ENCODE results near the gene VAPB.
A peak's percentile ranks its signal among the peaks of the same experiment; 100 is the strongest.

The VAPB gene

GRCh38 chr20:58433759-58434158 is 44.7 kb downstream of the VAPB start:
- DNase-seq (ENCODE audit: low read depth in 1 of 2, low spot score in 1 of 2), result no peak

GRCh38 chr20:58434326-58434725 is 45.3 kb downstream of the VAPB start:
- DNase-seq (ENCODE audit: low read depth in 1 of 2, low spot score in 1 of 2), result no peak

GRCh38 chr20:58435237-58435636 is 46.2 kb downstream of the VAPB start:
- DNase-seq (ENCODE audit: low read depth in 1 of 2, low spot score in 1 of 2), result no peak

GRCh38 chr20:58436868-58437645 is 48.0 kb downstream of the VAPB start:
- no peak for DNase-seq (ENCODE audit: low read depth in 1 of 2, low spot score in 1 of 2)

- DNase-seq (ENCODE audit: low read depth in 1 of 2, low spot score in 1 of 2), result no peak
These were observed 50.2 kb downstream of the VAPB start for GRCh38 chr20:58438970-58439808.

GRCh38 chr20:58440021-58440767 is 51.2 kb downstream of the VAPB start:
- no peak for DNase-seq (ENCODE audit: low read depth in 1 of 2, low spot score in 1 of 2)

- DNase-seq (ENCODE audit: low read depth in 1 of 2, low spot score in 1 of 2), result no peak
These were observed 52.7 kb downstream of the VAPB start for GRCh38 chr20:58441723-58442122.

GRCh38 chr20:58444746-58445255 is 55.8 kb downstream of the VAPB start:
- DNase-seq (ENCODE audit: low read depth in 1 of 2, low spot score in 1 of 2), result no peak

GRCh38 chr20:58446264-58446959 is 57.4 kb downstream of the VAPB start:
- no peak for DNase-seq (ENCODE audit: low read depth in 1 of 2, low spot score in 1 of 2)

- DNase-seq (ENCODE audit: low read depth in 1 of 2, low spot score in 1 of 2), result no peak
These were observed 57.9 kb downstream of the VAPB start for GRCh38 chr20:58446960-58447265.

GRCh38 chr20:58447511-58448391 is 58.7 kb downstream of the VAPB start:
- DNase-seq (ENCODE audit: low read depth in 1 of 2, low spot score in 1 of 2), result peak in 1 of 2 donors; percentile 20

- DNase-seq (ENCODE audit: low read depth in 1 of 2, low spot score in 1 of 2), result no peak
These were observed 59.9 kb downstream of the VAPB start for GRCh38 chr20:58448958-58449357.

GRCh38 chr20:58449681-58450221 is 60.7 kb downstream of the VAPB start:
- DNase-seq (ENCODE audit: low read depth in 1 of 2, low spot score in 1 of 2), result no peak

- DNase-seq (ENCODE audit: low read depth in 1 of 2, low spot score in 1 of 2), result no peak
These were observed 61.2 kb downstream of the VAPB start for GRCh38 chr20:58450254-58450653.

- no peak for DNase-seq (ENCODE audit: low read depth in 1 of 2, low spot score in 1 of 2)
These were observed 63.7 kb downstream of the VAPB start for GRCh38 chr20:58452667-58453255.

GRCh38 chr20:58453391-58453790 is 64.4 kb downstream of the VAPB start:
- no peak for DNase-seq (ENCODE audit: low read depth in 1 of 2, low spot score in 1 of 2)

- no peak for DNase-seq (ENCODE audit: low read depth in 1 of 2, low spot score in 1 of 2)
These were observed 65.4 kb downstream of the VAPB start for GRCh38 chr20:58454460-58454859.

GRCh38 chr20:58457083-58457695 is 68.2 kb downstream of the VAPB start:
- no peak for DNase-seq (ENCODE audit: low read depth in 1 of 2, low spot score in 1 of 2)
